GM12891 (cell line): ENCODE results near the gene MCM9.

Source experiments
- POLR2A ChIP-seq: IDR thresholded peaks from 2 replicates; pipeline ENCODE4 v1.6.1; 2011; ENCODE audit warnings: low read depth, low read length, control low read depth
- POLR2AphosphoS5 ChIP-seq: IDR thresholded peaks from 2 replicates; pipeline ENCODE4 v1.6.1; 2011; ENCODE audit warnings: low read depth, low read length, control low read depth
- POU2F2 ChIP-seq: IDR thresholded peaks from 2 replicates; pipeline ENCODE4 v1.6.1; 2011; ENCODE audit warnings: low read depth, mild to moderate bottlenecking, control low read depth, low read length, moderate library complexity
- SPI1 ChIP-seq: IDR thresholded peaks from 2 replicates; pipeline ENCODE4 v1.6.1; 2011; ENCODE audit warnings: low read depth, low read length, control low read depth
- TAF1 ChIP-seq: IDR thresholded peaks from 2 replicates; pipeline ENCODE4 v1.6.1; 2011; ENCODE audit warnings: low read depth, low read length, control low read depth

DNA sequence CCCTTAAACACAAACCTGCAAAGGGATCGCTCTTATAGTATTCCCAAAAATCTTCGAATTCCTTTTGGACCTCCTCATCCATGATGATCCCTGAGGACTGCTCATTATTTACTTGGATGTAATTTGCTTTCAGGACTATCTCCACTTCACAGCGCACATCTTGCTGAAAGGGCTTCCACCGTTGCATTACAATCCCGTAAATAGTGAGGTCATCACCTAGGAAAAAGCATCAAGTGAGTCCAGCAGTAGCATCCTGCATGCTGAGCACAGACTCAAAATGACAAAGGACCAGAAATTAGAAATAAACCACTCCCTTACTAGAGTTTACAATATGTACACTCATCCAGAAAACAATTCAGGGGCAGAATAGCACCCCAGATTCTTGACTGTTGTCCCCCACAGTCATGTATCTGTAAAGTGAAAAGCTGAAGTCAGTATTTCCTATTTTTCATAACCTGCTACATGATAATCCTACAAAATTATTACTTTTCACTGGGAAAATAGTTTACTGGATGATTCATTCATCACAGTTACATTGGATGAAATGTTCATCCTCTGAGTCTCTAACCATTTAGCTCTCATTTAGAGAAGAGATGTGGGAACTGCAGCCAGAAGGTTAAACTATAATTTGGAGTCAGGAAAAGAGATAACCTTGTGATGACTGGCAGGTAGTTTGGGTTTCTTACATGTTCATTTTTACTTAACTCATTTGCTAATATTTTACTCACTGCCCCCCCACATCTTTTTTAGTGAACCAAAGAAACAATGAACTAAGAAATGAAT is 17.2 kb downstream of the MCM9 start:
- TF ChIP-seq POLR2A (no peak), POLR2AphosphoS5 (no peak), TAF1 (no peak), SPI1 (no peak), POU2F2 (no peak)
